ENCODE results near the gene DPH2.

Gene DPH2

GRCh38 chr1:43995984-43996732, 26.3 kb downstream of the DPH2 start:
- Histone ChIP-seq H3K4me1 (ENCODE audit: insufficient read depth, low read length) (peaks cover 16% of the 10 kb centered on the region), H3K79me2 (ENCODE audit: insufficient read depth, low read length) (no peaks in the 10 kb centered on the region), H3K9ac (ENCODE audit: low read depth, low read length) (no peak overlapping the region), H3K27me3 (ENCODE audit: insufficient read depth, low read length, poor library complexity) (peaks cover 4% of the 10 kb centered on the region), H3K36me3 (ENCODE audit: insufficient read depth, low read length) (no peaks in the 10 kb centered on the region), H3K4me2 (ENCODE audit: insufficient read depth, low read length) (no peak overlapping the region), H4K20me1 (ENCODE audit: insufficient read depth, low read length) (peaks cover 7% of the 10 kb centered on the region; the same call in 1 of the 2 replicates), H3K9me3 (ENCODE audit: insufficient read depth, low read length, severe bottlenecking) (no peaks in the 10 kb centered on the region), H2AFZ (ENCODE audit: low read depth, low read length) (no peak overlapping the region), H3K27ac (ENCODE audit: low read length) (no peak overlapping the region), H3K4me3 (ENCODE audit: low read depth in 1 of 2, low read length in 2 of 2) (no peak overlapping the region)
- DNase-seq (no peak), ATAC-seq (ENCODE audit: insufficient read depth, low read depth) (no peak)
- no peak for TF ChIP-seq CTCF (IDR thresholded peaks at IDR 0.05; ENCODE audit: borderline replicate concordance, extremely low read depth, low read length, poor library complexity, severe bottlenecking)
- TF ChIP-seq EZH2 (IDR thresholded peaks at IDR 0.05; ENCODE audit: borderline replicate concordance, low read depth, low read length, severe bottlenecking): no peak

- Histone ChIP-seq H4K20me1 (ENCODE audit: insufficient read depth, low read length) (peaks cover 7% of the 10 kb centered on the region; the same call in 1 of the 2 replicates), H3K4me1 (ENCODE audit: insufficient read depth, low read length) (peaks cover 10% of the 10 kb centered on the region), H3K36me3 (ENCODE audit: insufficient read depth, low read length) (no peaks in the 10 kb centered on the region), H3K27ac (ENCODE audit: low read length) (no peak overlapping the region), H3K9ac (ENCODE audit: low read depth, low read length) (no peak overlapping the region), H3K4me3 (ENCODE audit: low read depth in 1 of 2, low read length in 2 of 2) (no peak overlapping the region), H3K79me2 (ENCODE audit: insufficient read depth, low read length) (no peaks in the 10 kb centered on the region), H2AFZ (ENCODE audit: low read depth, low read length) (no peak overlapping the region), H3K27me3 (ENCODE audit: insufficient read depth, low read length, poor library complexity) (no peaks in the 10 kb centered on the region), H3K9me3 (ENCODE audit: insufficient read depth, low read length, severe bottlenecking) (no peaks in the 10 kb centered on the region), H3K4me2 (ENCODE audit: insufficient read depth, low read length) (no peak overlapping the region)
- no peak for ATAC-seq (ENCODE audit: insufficient read depth, low read depth)
- DNase-seq: no peak
- TF ChIP-seq EZH2 (IDR thresholded peaks at IDR 0.05; ENCODE audit: borderline replicate concordance, low read depth, low read length, severe bottlenecking) (no peak), CTCF (IDR thresholded peaks at IDR 0.05; ENCODE audit: borderline replicate concordance, extremely low read depth, low read length, poor library complexity, severe bottlenecking) (no peak)
These were observed 26.9 kb downstream of the DPH2 start for GRCh38 chr1:43996733-43997115.

- Histone ChIP-seq H3K27ac (ENCODE audit: low read length) (no peak overlapping the region), H3K79me2 (ENCODE audit: insufficient read depth, low read length) (no peaks in the 10 kb centered on the region), H2AFZ (ENCODE audit: low read depth, low read length) (no peak overlapping the region), H3K4me3 (ENCODE audit: low read depth in 1 of 2, low read length in 2 of 2) (no peak overlapping the region), H3K9ac (ENCODE audit: low read depth, low read length) (no peak overlapping the region), H3K27me3 (ENCODE audit: insufficient read depth, low read length, poor library complexity) (no peaks in the 10 kb centered on the region), H3K4me2 (ENCODE audit: insufficient read depth, low read length) (no peak overlapping the region), H4K20me1 (ENCODE audit: insufficient read depth, low read length) (peaks cover 7% of the 10 kb centered on the region; the same call in 1 of the 2 replicates), H3K36me3 (ENCODE audit: insufficient read depth, low read length) (no peaks in the 10 kb centered on the region), H3K9me3 (ENCODE audit: insufficient read depth, low read length, severe bottlenecking) (no peaks in the 10 kb centered on the region), H3K4me1 (ENCODE audit: insufficient read depth, low read length) (peaks cover 3% of the 10 kb centered on the region)
- TF ChIP-seq EZH2 (IDR thresholded peaks at IDR 0.05; ENCODE audit: borderline replicate concordance, low read depth, low read length, severe bottlenecking) (no peak), CTCF (IDR thresholded peaks at IDR 0.05; ENCODE audit: borderline replicate concordance, extremely low read depth, low read length, poor library complexity, severe bottlenecking) (no peak)
- DNase-seq: no peak
- ATAC-seq (ENCODE audit: insufficient read depth, low read depth): no peak
These were observed 27.6 kb downstream of the DPH2 start for GRCh38 chr1:43997295-43997999.

Measured in DND-41 (cell line).